Choroid plexus epithelial cell (primary cell): Measurements from ENCODE around the gene OR7G2.
"Not testable (repeated sequence)": the region's sequence is repeated elsewhere in the genome, so short reads cannot be mapped to it uniquely, and the experiment has no call there.

Source experiments
- DNase-seq: peaks from one replicate; pipeline ENCODE4 v3.0.0-alpha.2; 2010; ENCODE audit warnings: low read depth
- H3K4me3 ChIP-seq: 2 replicates; pipeline ENCODE4 v1.5.1; 2011; ENCODE audit warnings: low read depth, mild to moderate bottlenecking, control low read depth, low read length, moderate library complexity
- CTCF ChIP-seq: conservative IDR thresholded peaks from 2 replicates; pipeline ENCODE4 v1.5.1; 2011; ENCODE audit warnings: low read depth, mild to moderate bottlenecking, control low read depth, inconsistent platforms, low read length, moderate library complexity

OR7G2 gene

GRCh38 chr19:9075064-9075949 is 32.0 kb downstream of the OR7G2 start:
- no peak for TF ChIP-seq CTCF
- H3K4me3 ChIP-seq: peak overlapping the region; percentile 8
- DNase-seq: peak; percentile 98

- no peak for TF ChIP-seq CTCF
- no peak for DNase-seq
- H3K4me3 ChIP-seq: no peak overlapping the region
Measured at GRCh38 chr19:9073806-9074205, 33.5 kb downstream of the OR7G2 start.

GRCh38 chr19:9071720-9072119 is 35.6 kb downstream of the OR7G2 start:
- not testable (repeated sequence) for DNase-seq, H3K4me3 ChIP-seq

- no peak for DNase-seq
- no peak for TF ChIP-seq CTCF
- no peak overlapping the region for H3K4me3 ChIP-seq
Measured at GRCh38 chr19:9070066-9070465, 37.2 kb downstream of the OR7G2 start.

GRCh38 chr19:9065457-9066014 is 41.7 kb downstream of the OR7G2 start:
- no peak overlapping the region for H3K4me3 ChIP-seq

GRCh38 chr19:9061879-9062278 is 45.4 kb downstream of the OR7G2 start:
- TF ChIP-seq CTCF: no peak
- H3K4me3 ChIP-seq: no peak overlapping the region
- no peak for DNase-seq

More at GRCh38 chr19:9065457-9066014, 41.7 kb downstream of the OR7G2 start:
- DNase-seq: no peak
- TF ChIP-seq CTCF: no peak

GRCh38 chr19:9060564-9061340 is 46.5 kb downstream of the OR7G2 start:
- no peak for DNase-seq
- H3K4me3 ChIP-seq: no peak overlapping the region
- TF ChIP-seq CTCF: no peak
